Osteoblast (primary cell): ENCODE measurements around the gene SLC39A11. TPM values are rescaled to one million over a fixed set of nuclear protein-coding genes. Genes with fewer than 3 reads are reported as not detected.

Experiments
- DNase-seq: peaks from one replicate; pipeline ENCODE4 v3.0.0; 2011; ENCODE audit warnings: low spot score, mixed read lengths; ENCODE audit not compliant: insufficient read length; ENCODE audit errors: missing footprints
- H2AFZ ChIP-seq: 2 replicates; pipeline ENCODE4 v1.6.0; 2011; ENCODE audit warnings: mild to moderate bottlenecking, low read length
- H3K27ac ChIP-seq: 2 replicates; pipeline ENCODE4 v1.5.1; 2011; ENCODE audit warnings: mild to moderate bottlenecking, low read depth, low read length, moderate library complexity
- H3K27me3 ChIP-seq: 2 replicates; pipeline ENCODE4 v1.6.0; 2012; ENCODE audit warnings: mild to moderate bottlenecking, control low read depth, inconsistent platforms, low read length, moderate library complexity; ENCODE audit not compliant: insufficient read depth
- H3K36me3 ChIP-seq: 2 replicates; pipeline ENCODE4 v1.5.1; 2011; ENCODE audit warnings: mild to moderate bottlenecking, low read length, control low read depth, moderate library complexity; ENCODE audit not compliant: insufficient read depth
- H3K4me1 ChIP-seq: 2 replicates; pipeline ENCODE4 v1.5.1; 2011; ENCODE audit warnings: mild to moderate bottlenecking, low read length, control low read depth, moderate library complexity; ENCODE audit not compliant: insufficient read depth
- H3K4me2 ChIP-seq: 2 replicates; pipeline ENCODE4 v1.6.0; 2011; ENCODE audit warnings: mild to moderate bottlenecking, low read length; ENCODE audit not compliant: insufficient read depth
- H3K4me3 ChIP-seq: fragments of 200-600 bp; sonication (generic); 3 replicates; pipeline ENCODE4 v1.5.1; 2012; ENCODE audit warnings: mild to moderate bottlenecking, low read length, inconsistent platforms; ENCODE audit not compliant: insufficient read depth
- H3K79me2 ChIP-seq: 2 replicates; pipeline ENCODE4 v1.6.0; 2012; ENCODE audit warnings: mild to moderate bottlenecking, low read length, control low read depth, inconsistent platforms; ENCODE audit not compliant: insufficient read depth
- H3K9me3 ChIP-seq: 2 replicates; pipeline ENCODE4 v1.5.1; 2011; ENCODE audit warnings: low read depth, low read length, control low read depth
- H4K20me1 ChIP-seq: 2 replicates; pipeline ENCODE4 v1.6.0; 2012; ENCODE audit warnings: mild to moderate bottlenecking, low read length, control low read depth; ENCODE audit not compliant: insufficient read depth
- CTCF ChIP-seq: IDR thresholded peaks from 2 replicates; pipeline ENCODE4 v1.5.1; 2011; ENCODE audit warnings: mild to moderate bottlenecking, low read depth, low read length, moderate library complexity; ENCODE audit errors: extremely low read depth
- total RNA-seq: library from RNA; depleted of rRNA; stranded (reverse); fragments of >200 nt; gene quantifications from 2 replicates; pipeline ENCODE4 v1.2.3, GENCODE V29; 2012

SLC39A11 gene
- total RNA-seq, 1 donor = 27.1 TPM

GRCh38 chr17:73093286-73093685 lies 798 bp upstream of the SLC39A11 start:
- no peaks in the 10 kb centered on the region for H3K9me3 ChIP-seq
- peaks cover 11% of the 10 kb centered on the region for H4K20me1 ChIP-seq
- no peak for TF ChIP-seq CTCF
- H3K27me3 ChIP-seq = no peaks in the 10 kb centered on the region
- H3K79me2 ChIP-seq = no peaks in the 10 kb centered on the region
- no peak overlapping the region for H3K4me2 ChIP-seq
- H3K27ac ChIP-seq = no peak overlapping the region
- H3K4me1 ChIP-seq = peaks cover 22% of the 10 kb centered on the region
- no peak for DNase-seq
- H3K4me3 ChIP-seq = no peak overlapping the region
- no peaks in the 10 kb centered on the region for H3K36me3 ChIP-seq
- no peak overlapping the region for H2AFZ ChIP-seq

GRCh38 chr17:73091770-73092522 lies 542 bp downstream of the SLC39A11 start:
- Histone ChIP-seq H3K4me1 (peaks cover 16% of the 10 kb centered on the region), H3K79me2 (no peaks in the 10 kb centered on the region), H3K36me3 (peaks cover 9% of the 10 kb centered on the region), H3K4me3 (peak overlapping the region; percentile 86), H3K9me3 (no peaks in the 10 kb centered on the region), H4K20me1 (peaks cover 11% of the 10 kb centered on the region), H3K27ac (no peak overlapping the region), H3K27me3 (no peaks in the 10 kb centered on the region), H2AFZ (peak overlapping the region; percentile 94), H3K4me2 (peak overlapping the region; percentile 95)
- DNase-seq = peak; percentile 81
- TF ChIP-seq CTCF = no peak

- Histone ChIP-seq H3K9me3 (no peaks in the 10 kb centered on the region), H3K36me3 (peaks cover 9% of the 10 kb centered on the region), H3K4me2 (peak overlapping the region; percentile 95), H3K79me2 (no peaks in the 10 kb centered on the region), H4K20me1 (peaks cover 11% of the 10 kb centered on the region), H3K27me3 (no peaks in the 10 kb centered on the region), H3K4me3 (peak overlapping the region; percentile 86), H2AFZ (peak overlapping the region; percentile 94), H3K4me1 (peaks cover 11% of the 10 kb centered on the region), H3K27ac (no peak overlapping the region)
- peak; percentile 46 for DNase-seq
- no peak for TF ChIP-seq CTCF
These were observed 1.1 kb downstream of the SLC39A11 start for GRCh38 chr17:73091410-73091769.

GRCh38 chr17:73090396-73091202 lies 1.9 kb downstream of the SLC39A11 start:
- Histone ChIP-seq H3K4me3 (no peak overlapping the region), H3K4me2 (no peak overlapping the region), H3K79me2 (no peaks in the 10 kb centered on the region), H3K36me3 (peaks cover 9% of the 10 kb centered on the region), H3K9me3 (no peaks in the 10 kb centered on the region), H3K27me3 (no peaks in the 10 kb centered on the region), H3K27ac (no peak overlapping the region), H2AFZ (no peak overlapping the region), H3K4me1 (peaks cover 11% of the 10 kb centered on the region), H4K20me1 (peaks cover 11% of the 10 kb centered on the region)
- no peak for TF ChIP-seq CTCF
- peak; percentile 55 for DNase-seq
